Measurements from ENCODE around the gene NSFL1C. TPM values are rescaled to one million over a fixed set of nuclear protein-coding genes. Genes with fewer than 3 reads are reported as not detected.

NSFL1C gene
- total and polyA plus RNA-seq, 9 of the 15 experiments (the other 6 are each of a cell fraction or from before 2014, with no cell fraction given), result 20.8 to 119 (median 47.0) TPM

DNA sequence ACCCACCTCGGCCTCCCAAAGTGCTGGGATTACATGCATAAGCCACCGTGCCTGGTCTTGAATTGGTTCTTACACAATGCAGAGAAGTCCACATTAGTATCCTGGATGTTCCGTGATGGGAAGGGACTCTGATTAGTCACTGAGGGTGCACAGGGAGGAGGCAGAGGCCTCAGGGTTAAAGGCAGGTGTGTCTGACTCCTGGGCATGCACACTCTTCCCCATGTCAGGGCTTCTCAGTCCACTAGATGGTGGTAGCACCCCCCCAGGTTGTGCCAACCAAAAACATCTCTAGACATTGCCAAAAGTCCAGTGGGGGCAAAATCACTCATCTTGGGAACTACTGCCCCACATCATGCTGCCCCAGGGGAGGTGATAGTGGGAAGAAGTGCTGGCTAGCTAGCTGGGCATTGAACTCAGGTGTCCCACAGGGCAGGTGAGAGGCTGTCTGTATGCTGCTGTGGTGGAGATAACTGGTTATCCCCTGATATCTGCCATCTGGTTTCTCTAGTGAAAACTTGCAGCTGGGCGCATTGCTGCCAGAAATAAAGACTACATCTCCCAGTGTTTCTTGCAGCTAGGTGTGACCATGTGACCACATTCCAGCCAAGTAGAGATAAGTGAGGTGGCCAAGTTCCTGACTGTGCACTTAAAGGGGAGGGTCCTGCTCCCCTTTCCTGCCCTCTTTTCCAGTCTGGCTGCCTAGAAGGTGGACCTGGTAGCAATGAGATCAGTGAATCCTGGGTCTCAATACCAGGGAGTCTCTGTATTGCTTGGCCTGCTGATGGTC is 8.4 kb upstream of the NSFL1C start (continued):
- TF ChIP-seq, protein P1, sequence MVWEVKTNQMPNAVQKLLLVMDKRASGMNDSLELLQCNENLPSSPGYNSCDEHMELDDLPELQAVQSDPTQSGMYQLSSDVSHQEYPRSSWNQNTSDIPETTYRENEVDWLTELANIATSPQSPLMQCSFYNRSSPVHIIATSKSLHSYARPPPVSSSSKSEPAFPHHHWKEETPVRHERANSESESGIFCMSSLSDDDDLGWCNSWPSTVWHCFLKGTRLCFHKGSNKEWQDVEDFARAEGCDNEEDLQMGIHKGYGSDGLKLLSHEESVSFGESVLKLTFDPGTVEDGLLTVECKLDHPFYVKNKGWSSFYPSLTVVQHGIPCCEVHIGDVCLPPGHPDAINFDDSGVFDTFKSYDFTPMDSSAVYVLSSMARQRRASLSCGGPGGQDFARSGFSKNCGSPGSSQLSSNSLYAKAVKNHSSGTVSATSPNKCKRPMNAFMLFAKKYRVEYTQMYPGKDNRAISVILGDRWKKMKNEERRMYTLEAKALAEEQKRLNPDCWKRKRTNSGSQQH (CRISPR knock-in tag; IDR thresholded peaks at IDR 0.05), result no peak
- TF ChIP-seq, protein P2, sequence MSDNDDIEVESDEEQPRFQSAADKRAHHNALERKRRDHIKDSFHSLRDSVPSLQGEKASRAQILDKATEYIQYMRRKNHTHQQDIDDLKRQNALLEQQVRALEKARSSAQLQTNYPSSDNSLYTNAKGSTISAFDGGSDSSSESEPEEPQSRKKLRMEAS (CRISPR knock-in tag; IDR thresholded peaks at IDR 0.05), result no peak
- TF ChIP-seq, protein P3, sequence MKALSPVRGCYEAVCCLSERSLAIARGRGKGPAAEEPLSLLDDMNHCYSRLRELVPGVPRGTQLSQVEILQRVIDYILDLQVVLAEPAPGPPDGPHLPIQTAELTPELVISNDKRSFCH (CRISPR knock-in tag; IDR thresholded peaks at IDR 0.05), result no peak
- TF ChIP-seq, protein P3 (tag; IDR thresholded peaks at IDR 0.05), result no peak
- TF ChIP-seq PRMT5 (CRISPR knock-in tag; IDR thresholded peaks at IDR 0.05), result no peak
- TF ChIP-seq, protein P4, sequence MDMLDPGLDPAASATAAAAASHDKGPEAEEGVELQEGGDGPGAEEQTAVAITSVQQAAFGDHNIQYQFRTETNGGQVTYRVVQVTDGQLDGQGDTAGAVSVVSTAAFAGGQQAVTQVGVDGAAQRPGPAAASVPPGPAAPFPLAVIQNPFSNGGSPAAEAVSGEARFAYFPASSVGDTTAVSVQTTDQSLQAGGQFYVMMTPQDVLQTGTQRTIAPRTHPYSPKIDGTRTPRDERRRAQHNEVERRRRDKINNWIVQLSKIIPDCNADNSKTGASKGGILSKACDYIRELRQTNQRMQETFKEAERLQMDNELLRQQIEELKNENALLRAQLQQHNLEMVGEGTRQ (CRISPR knock-in tag; IDR thresholded peaks at IDR 0.05), result peak; percentile 83
- TF ChIP-seq, protein P5, sequence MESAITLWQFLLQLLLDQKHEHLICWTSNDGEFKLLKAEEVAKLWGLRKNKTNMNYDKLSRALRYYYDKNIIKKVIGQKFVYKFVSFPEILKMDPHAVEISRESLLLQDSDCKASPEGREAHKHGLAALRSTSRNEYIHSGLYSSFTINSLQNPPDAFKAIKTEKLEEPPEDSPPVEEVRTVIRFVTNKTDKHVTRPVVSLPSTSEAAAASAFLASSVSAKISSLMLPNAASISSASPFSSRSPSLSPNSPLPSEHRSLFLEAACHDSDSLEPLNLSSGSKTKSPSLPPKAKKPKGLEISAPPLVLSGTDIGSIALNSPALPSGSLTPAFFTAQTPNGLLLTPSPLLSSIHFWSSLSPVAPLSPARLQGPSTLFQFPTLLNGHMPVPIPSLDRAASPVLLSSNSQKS (CRISPR knock-in tag; IDR thresholded peaks at IDR 0.05), result no peak
- TF ChIP-seq ZEB2 (IDR thresholded peaks at IDR 0.05), result no peak
- TF ChIP-seq, protein P6, sequence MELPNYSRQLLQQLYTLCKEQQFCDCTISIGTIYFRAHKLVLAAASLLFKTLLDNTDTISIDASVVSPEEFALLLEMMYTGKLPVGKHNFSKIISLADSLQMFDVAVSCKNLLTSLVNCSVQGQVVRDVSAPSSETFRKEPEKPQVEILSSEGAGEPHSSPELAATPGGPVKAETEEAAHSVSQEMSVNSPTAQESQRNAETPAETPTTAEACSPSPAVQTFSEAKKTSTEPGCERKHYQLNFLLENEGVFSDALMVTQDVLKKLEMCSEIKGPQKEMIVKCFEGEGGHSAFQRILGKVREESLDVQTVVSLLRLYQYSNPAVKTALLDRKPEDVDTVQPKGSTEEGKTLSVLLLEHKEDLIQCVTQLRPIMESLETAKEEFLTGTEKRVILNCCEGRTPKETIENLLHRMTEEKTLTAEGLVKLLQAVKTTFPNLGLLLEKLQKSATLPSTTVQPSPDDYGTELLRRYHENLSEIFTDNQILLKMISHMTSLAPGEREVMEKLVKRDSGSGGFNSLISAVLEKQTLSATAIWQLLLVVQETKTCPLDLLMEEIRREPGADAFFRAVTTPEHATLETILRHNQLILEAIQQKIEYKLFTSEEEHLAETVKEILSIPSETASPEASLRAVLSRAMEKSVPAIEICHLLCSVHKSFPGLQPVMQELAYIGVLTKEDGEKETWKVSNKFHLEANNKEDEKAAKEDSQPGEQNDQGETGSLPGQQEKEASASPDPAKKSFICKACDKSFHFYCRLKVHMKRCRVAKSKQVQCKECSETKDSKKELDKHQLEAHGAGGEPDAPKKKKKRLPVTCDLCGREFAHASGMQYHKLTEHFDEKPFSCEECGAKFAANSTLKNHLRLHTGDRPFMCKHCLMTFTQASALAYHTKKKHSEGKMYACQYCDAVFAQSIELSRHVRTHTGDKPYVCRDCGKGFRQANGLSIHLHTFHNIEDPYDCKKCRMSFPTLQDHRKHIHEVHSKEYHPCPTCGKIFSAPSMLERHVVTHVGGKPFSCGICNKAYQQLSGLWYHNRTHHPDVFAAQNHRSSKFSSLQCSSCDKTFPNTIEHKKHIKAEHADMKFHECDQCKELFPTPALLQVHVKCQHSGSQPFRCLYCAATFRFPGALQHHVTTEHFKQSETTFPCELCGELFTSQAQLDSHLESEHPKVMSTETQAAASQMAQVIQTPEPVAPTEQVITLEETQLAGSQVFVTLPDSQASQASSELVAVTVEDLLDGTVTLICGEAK (IDR thresholded peaks at IDR 0.05), result no peak
- TF ChIP-seq, protein P6 (CRISPR knock-in tag; IDR thresholded peaks at IDR 0.05), result no peak
- TF ChIP-seq ZNF347 (CRISPR knock-in tag; IDR thresholded peaks at IDR 0.05; ENCODE audit: low read depth), result no peak
- no peak for TF ChIP-seq LEF1 (IDR thresholded peaks at IDR 0.05)
